DND-41 (cell line): ENCODE measurements around the gene SST.

Experiments used
- CTCF ChIP-seq: IDR thresholded peaks from 2 replicates; pipeline ENCODE4 v1.5.1; 2012; ENCODE audit warnings: borderline replicate concordance, low read length, moderate library complexity, mild to moderate bottlenecking; ENCODE audit not compliant: poor library complexity, severe bottlenecking; ENCODE audit errors: extremely low read depth
- EZH2 ChIP-seq: IDR thresholded peaks from 3 replicates; pipeline ENCODE4 v1.6.1; 2012; ENCODE audit warnings: borderline replicate concordance, low read depth, mild to moderate bottlenecking, moderate library complexity, low read length, inconsistent platforms; ENCODE audit not compliant: severe bottlenecking

- TF ChIP-seq EZH2 (no peak), CTCF (no peak)
Measured at GRCh38 chr3:187648177-187648576, 22.0 kb downstream of the SST start.
